ENCODE results near the gene SPEM3.

Gene SPEM3

GRCh38 chr17:7416323-7416722 is 12.3 kb upstream of the SPEM3 start:
- Histone ChIP-seq H2BK5ac (ENCODE audit: low read depth, low read length, poor library complexity) (no peak overlapping the region), H3K14ac (ENCODE audit: low read length) (no peak overlapping the region), H3K4me2 (ENCODE audit: low read length) (no peak overlapping the region), H3K27ac (ENCODE audit: low read depth, low read length) (no peak overlapping the region), H4K91ac (ENCODE audit: low read depth, low read length) (no peak overlapping the region), H2AFZ (ENCODE audit: insufficient read depth, low read length, poor library complexity) (no peak overlapping the region), H3K79me1 (ENCODE audit: low read length) (no peaks in the 10 kb centered on the region), H3K23ac (ENCODE audit: low read length) (no peak overlapping the region), H3K18ac (ENCODE audit: low read length) (no peak overlapping the region), H3K9ac (ENCODE audit: low read length) (no peak overlapping the region), H3K9me3 (ENCODE audit: insufficient read depth, low read depth, low read length) (no peaks in the 10 kb centered on the region), H2BK12ac (ENCODE audit: low read length) (no peak overlapping the region), H3K4me1 (ENCODE audit: control insufficient read depth in 1 of 2, insufficient read depth in 2 of 2, low read length in 2 of 2) (peaks cover 0 to 2% of the 10 kb centered on the region in 2 experiments), H2AK5ac (ENCODE audit: low read length) (no peak overlapping the region), H4K12ac (ENCODE audit: low read depth, low read length) (no peak overlapping the region), H3K4ac (ENCODE audit: low read depth, low read length) (no peak overlapping the region), H2BK120ac (ENCODE audit: insufficient read depth, low read length, poor library complexity) (no peak overlapping the region), H3K27me3 (ENCODE audit: insufficient read depth, low read length) (no peaks in the 10 kb centered on the region), H4K8ac (ENCODE audit: low read depth, low read length) (no peak overlapping the region), H3K4me3 (ENCODE audit: low read depth, low read length) (no peak overlapping the region), H3K36me3 (ENCODE audit: control insufficient read depth in 1 of 2, insufficient read depth in 2 of 2, low read length in 2 of 2) (peaks cover 22 to 29% of the 10 kb centered on the region in 2 experiments), H3K79me2 (ENCODE audit: control insufficient read depth, insufficient read depth, low read length, poor library complexity) (no peaks in the 10 kb centered on the region)
- DNase-seq: peak in 1 of 2 donors; percentile 32
- WGBS (ENCODE audit: extremely low coverage, insufficient coverage, insufficient read length): no CpG with 5 or more reads among the region's 6 CpGs

DNA sequence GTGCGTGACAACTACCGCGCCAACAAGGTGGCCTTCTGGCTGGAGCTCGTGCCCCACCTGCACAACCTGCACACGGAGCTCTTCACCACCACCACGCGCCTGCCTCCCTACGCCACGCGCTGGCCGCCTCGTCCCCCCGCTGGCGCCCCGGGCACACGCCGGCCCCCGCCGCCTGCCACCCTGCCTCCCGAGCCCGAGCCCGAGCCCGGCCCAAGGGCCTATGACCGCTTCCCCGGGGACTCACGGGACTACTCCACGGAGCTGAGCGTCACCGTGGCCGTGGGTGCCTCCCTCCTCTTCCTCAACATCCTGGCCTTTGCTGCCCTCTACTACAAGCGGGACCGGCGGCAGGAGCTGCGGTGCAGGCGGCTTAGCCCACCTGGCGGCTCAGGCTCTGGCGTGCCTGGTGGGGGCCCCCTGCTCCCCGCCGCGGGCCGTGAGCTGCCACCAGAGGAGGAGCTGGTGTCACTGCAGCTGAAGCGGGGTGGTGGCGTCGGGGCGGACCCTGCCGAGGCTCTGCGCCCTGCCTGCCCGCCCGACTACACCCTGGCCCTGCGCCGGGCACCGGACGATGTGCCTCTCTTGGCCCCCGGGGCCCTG is 11.5 kb upstream of the SPEM3 start:
- H4K8ac ChIP-seq (ENCODE audit: low read depth, low read length): no peak overlapping the region

GRCh38 chr17:7418472-7419152 is 10.0 kb upstream of the SPEM3 start:
- H2AK5ac ChIP-seq (ENCODE audit: low read length): no peak overlapping the region
- no peak overlapping the region for H3K23ac ChIP-seq (ENCODE audit: low read length)
- no peak overlapping the region for H4K91ac ChIP-seq (ENCODE audit: low read depth, low read length)
- no peak overlapping the region for H3K27ac ChIP-seq (ENCODE audit: low read depth, low read length)
- no peak overlapping the region for H4K12ac ChIP-seq (ENCODE audit: low read depth, low read length)
- peaks cover 0 to 2% of the 10 kb centered on the region in 2 experiments for H3K4me1 ChIP-seq (ENCODE audit: control insufficient read depth in 1 of 2, insufficient read depth in 2 of 2, low read length in 2 of 2)
- no peak overlapping the region for H3K9ac ChIP-seq (ENCODE audit: low read length)
- no peak overlapping the region for H2BK5ac ChIP-seq (ENCODE audit: low read depth, low read length, poor library complexity)
- no CpG with 5 or more reads among the region's 18 CpGs for WGBS (ENCODE audit: extremely low coverage, insufficient coverage, insufficient read length)
- no peak overlapping the region for H3K4me2 ChIP-seq (ENCODE audit: low read length)
- no peak overlapping the region for H2BK12ac ChIP-seq (ENCODE audit: low read length)
- no peak overlapping the region for H3K4ac ChIP-seq (ENCODE audit: low read depth, low read length)
- no peak for DNase-seq
- no peak overlapping the region for H4K8ac ChIP-seq (ENCODE audit: low read depth, low read length)
- H3K36me3 ChIP-seq (ENCODE audit: control insufficient read depth in 1 of 2, insufficient read depth in 2 of 2, low read length in 2 of 2): peaks cover 22 to 29% of the 10 kb centered on the region in 2 experiments
- no peaks in the 10 kb centered on the region for H3K27me3 ChIP-seq (ENCODE audit: insufficient read depth, low read length)
- H3K14ac ChIP-seq (ENCODE audit: low read length): no peak overlapping the region
- H3K4me3 ChIP-seq (ENCODE audit: low read depth, low read length): no peak overlapping the region
- H3K79me2 ChIP-seq (ENCODE audit: control insufficient read depth, insufficient read depth, low read length, poor library complexity): no peaks in the 10 kb centered on the region
- H3K18ac ChIP-seq (ENCODE audit: low read length): no peak overlapping the region
- no peak overlapping the region for H2BK120ac ChIP-seq (ENCODE audit: insufficient read depth, low read length, poor library complexity)
- H3K9me3 ChIP-seq (ENCODE audit: insufficient read depth, low read depth, low read length): no peaks in the 10 kb centered on the region
- H2AFZ ChIP-seq (ENCODE audit: insufficient read depth, low read length, poor library complexity): no peak overlapping the region
- H3K79me1 ChIP-seq (ENCODE audit: low read length): no peaks in the 10 kb centered on the region

More for the DNA sequence above, 11.5 kb upstream of the SPEM3 start:
- Histone ChIP-seq H2BK5ac (ENCODE audit: low read depth, low read length, poor library complexity) (no peak overlapping the region), H2BK120ac (ENCODE audit: insufficient read depth, low read length, poor library complexity) (no peak overlapping the region), H4K91ac (ENCODE audit: low read depth, low read length) (no peak overlapping the region), H2AK5ac (ENCODE audit: low read length) (no peak overlapping the region), H3K4ac (ENCODE audit: low read depth, low read length) (no peak overlapping the region), H2BK12ac (ENCODE audit: low read length) (no peak overlapping the region), H3K36me3 (ENCODE audit: control insufficient read depth in 1 of 2, insufficient read depth in 2 of 2, low read length in 2 of 2) (peaks cover 22 to 29% of the 10 kb centered on the region in 2 experiments), H3K4me2 (ENCODE audit: low read length) (no peak overlapping the region), H3K79me2 (ENCODE audit: control insufficient read depth, insufficient read depth, low read length, poor library complexity) (no peaks in the 10 kb centered on the region), H3K4me3 (ENCODE audit: low read depth, low read length) (no peak overlapping the region), H3K27me3 (ENCODE audit: insufficient read depth, low read length) (no peaks in the 10 kb centered on the region), H3K4me1 (ENCODE audit: control insufficient read depth in 1 of 2, insufficient read depth in 2 of 2, low read length in 2 of 2) (peaks cover 0 to 2% of the 10 kb centered on the region in 2 experiments), H2AFZ (ENCODE audit: insufficient read depth, low read length, poor library complexity) (no peak overlapping the region), H3K9ac (ENCODE audit: low read length) (no peak overlapping the region), H4K12ac (ENCODE audit: low read depth, low read length) (no peak overlapping the region), H3K9me3 (ENCODE audit: insufficient read depth, low read depth, low read length) (no peaks in the 10 kb centered on the region), H3K79me1 (ENCODE audit: low read length) (no peaks in the 10 kb centered on the region), H3K23ac (ENCODE audit: low read length) (no peak overlapping the region), H3K18ac (ENCODE audit: low read length) (no peak overlapping the region), H3K14ac (ENCODE audit: low read length) (no peak overlapping the region), H3K27ac (ENCODE audit: low read depth, low read length) (no peak overlapping the region)
- no peak for DNase-seq
- WGBS (ENCODE audit: extremely low coverage, insufficient coverage, insufficient read length): no CpG with 5 or more reads among the region's 54 CpGs

- Histone ChIP-seq H3K9ac (ENCODE audit: low read length) (no peak within 1 kb of the TSS), H2BK120ac (ENCODE audit: insufficient read depth, low read length, poor library complexity) (no peak within 1 kb of the TSS), H3K27me3 (ENCODE audit: insufficient read depth, low read length) (no peaks in the 10 kb centered on the region), H3K4ac (ENCODE audit: low read depth, low read length) (no peak within 1 kb of the TSS), H3K4me3 (ENCODE audit: low read depth, low read length) (no peak within 1 kb of the TSS), H3K9me3 (ENCODE audit: insufficient read depth, low read depth, low read length) (peaks cover 3% of the 10 kb centered on the region), H3K79me1 (ENCODE audit: low read length) (no peaks in the 10 kb centered on the region), H3K4me2 (ENCODE audit: low read length) (no peak within 1 kb of the TSS), H3K18ac (ENCODE audit: low read length) (no peak within 1 kb of the TSS), H4K8ac (ENCODE audit: low read depth, low read length) (no peak within 1 kb of the TSS), H3K14ac (ENCODE audit: low read length) (no peak within 1 kb of the TSS), H3K79me2 (ENCODE audit: control insufficient read depth, insufficient read depth, low read length, poor library complexity) (no peaks in the 10 kb centered on the region), H3K27ac (ENCODE audit: low read depth, low read length) (no peak within 1 kb of the TSS), H2BK5ac (ENCODE audit: low read depth, low read length, poor library complexity) (no peak within 1 kb of the TSS), H2BK12ac (ENCODE audit: low read length) (no peak within 1 kb of the TSS), H4K91ac (ENCODE audit: low read depth, low read length) (no peak within 1 kb of the TSS), H4K12ac (ENCODE audit: low read depth, low read length) (no peak within 1 kb of the TSS), H2AFZ (ENCODE audit: insufficient read depth, low read length, poor library complexity) (no peak within 1 kb of the TSS), H2AK5ac (ENCODE audit: low read length) (no peak within 1 kb of the TSS), H3K36me3 (ENCODE audit: control insufficient read depth in 1 of 2, insufficient read depth in 2 of 2, low read length in 2 of 2) (peaks cover 18 to 21% of the 10 kb centered on the region in 2 experiments), H3K4me1 (ENCODE audit: control insufficient read depth in 1 of 2, insufficient read depth in 2 of 2, low read length in 2 of 2) (peaks cover 0 to 2% of the 10 kb centered on the region in 2 experiments), H3K23ac (ENCODE audit: low read length) (no peak within 1 kb of the TSS)
- WGBS (ENCODE audit: extremely low coverage, insufficient coverage, insufficient read length): no CpG with 5 or more reads among the region's 17 CpGs
- DNase-seq: no peak
These were observed 8.6 kb upstream of the SPEM3 start, which contains the start of gene SPEM1 for GRCh38 chr17:7419819-7420610. SPEM1 (plus strand) TSS chr17:7420324; CDS start chr17:7420385, 61 bp downstream.
